HFF-Myc (cell line): ENCODE data around the gene GTSE1.

Experiments
- DNase-seq: peaks from one replicate; pipeline ENCODE4 v3.0.0-alpha.2; 2011; ENCODE audit warnings: low read depth; ENCODE audit errors: extremely low read depth
- H3K4me3 ChIP-seq: replicated peaks from 2 replicates; pipeline ENCODE4 v1.5.1; 2011; ENCODE audit warnings: low read depth, mild to moderate bottlenecking, control low read depth, low read length
- CTCF ChIP-seq: IDR thresholded peaks from 2 replicates; pipeline ENCODE4 v1.5.1; 2012; ENCODE audit warnings: mild to moderate bottlenecking, low read depth, low read length, control low read depth; ENCODE audit errors: missing control alignments

The GTSE1 gene

GRCh38 chr22:46286006-46286405 is 10.7 kb upstream of the GTSE1 start:
- H3K4me3 ChIP-seq = no peak overlapping the region
- no peak for TF ChIP-seq CTCF
- DNase-seq = no peak

GRCh38 chr22:46286941-46287872 is 9.5 kb upstream of the GTSE1 start:
- TF ChIP-seq CTCF = no peak
- H3K4me3 ChIP-seq = no peak overlapping the region
- DNase-seq = no peak

- TF ChIP-seq CTCF = no peak
- H3K4me3 ChIP-seq = no peak overlapping the region
- DNase-seq = no peak
Measured at GRCh38 chr22:46287873-46288751, 8.6 kb upstream of the GTSE1 start.

GRCh38 chr22:46288846-46289243 is 7.8 kb upstream of the GTSE1 start:
- TF ChIP-seq CTCF = no peak
- no peak for DNase-seq
- H3K4me3 ChIP-seq = no peak overlapping the region

- TF ChIP-seq CTCF = no peak
- no peak for DNase-seq
- H3K4me3 ChIP-seq = no peak overlapping the region
Measured at GRCh38 chr22:46289244-46289891, 7.3 kb upstream of the GTSE1 start.

- TF ChIP-seq CTCF = no peak
- no peak for DNase-seq
- no peak overlapping the region for H3K4me3 ChIP-seq
Measured at GRCh38 chr22:46290121-46290842, 6.4 kb upstream of the GTSE1 start.
